Activated CD8-positive, alpha-beta memory T cell treated with anti-CD3 and anti-CD28 coated beads for 1 hour (primary cell): ENCODE results near the gene SLC35B4.

Source experiments
- DNase-seq, 2 donors: peaks; one replicate each; pipeline ENCODE4 v3.0.0-alpha.2; 2020; ENCODE audit warnings: low read depth in 1 of 2; ENCODE audit errors: extremely low read depth in 1 of 2

SLC35B4 gene

GRCh38 chr7:134316539-134317344, at the start of gene SLC35B4:
Gene SLC35B4, minus strand, starts transcription at chr7:134316930. Its CDS starts 179 bp downstream, at chr7:134316751.
- DNase-seq, result peak; percentile 83 to 89

GRCh38 chr7:134366481-134366880, 49.8 kb upstream of the SLC35B4 start:
- no peak for DNase-seq

- no peak for DNase-seq
Observed at GRCh38 chr7:134365341-134366054, 48.8 kb upstream of the SLC35B4 start.

GRCh38 chr7:134364619-134365037, 47.9 kb upstream of the SLC35B4 start:
- no peak for DNase-seq

GRCh38 chr7:134362587-134363483, 46.1 kb upstream of the SLC35B4 start:
- no peak for DNase-seq

GRCh38 chr7:134359787-134360432, 43.2 kb upstream of the SLC35B4 start:
- DNase-seq, result no peak

- no peak for DNase-seq
Observed at GRCh38 chr7:134357486-134357885, 40.8 kb upstream of the SLC35B4 start.

GRCh38 chr7:134356421-134356936, 39.7 kb upstream of the SLC35B4 start:
- no peak for DNase-seq

GRCh38 chr7:134355927-134356326, 39.2 kb upstream of the SLC35B4 start:
- no peak for DNase-seq

GRCh38 chr7:134355004-134355525, 38.3 kb upstream of the SLC35B4 start:
- DNase-seq, result no peak

- no peak for DNase-seq
Observed at GRCh38 chr7:134353411-134353810, 36.7 kb upstream of the SLC35B4 start.

- no peak for DNase-seq
Observed at GRCh38 chr7:134351424-134351823, 34.7 kb upstream of the SLC35B4 start.

- DNase-seq, result no peak
Observed at GRCh38 chr7:134350709-134351108, 34.0 kb upstream of the SLC35B4 start.

- no peak for DNase-seq
Observed at GRCh38 chr7:134347567-134347966, 30.8 kb upstream of the SLC35B4 start.

GRCh38 chr7:134343796-134344195, 27.1 kb upstream of the SLC35B4 start:
- no peak for DNase-seq

- no peak for DNase-seq
Observed at GRCh38 chr7:134343136-134343535, 26.4 kb upstream of the SLC35B4 start.

- DNase-seq, result no peak
Observed at GRCh38 chr7:134339475-134339874, 22.7 kb upstream of the SLC35B4 start.

GRCh38 chr7:134337980-134338379, 21.2 kb upstream of the SLC35B4 start:
- DNase-seq, result no peak

GRCh38 chr7:134334408-134334807, 17.7 kb upstream of the SLC35B4 start:
- DNase-seq, result no peak

- DNase-seq, result no peak
Observed at GRCh38 chr7:134333943-134334342, 17.2 kb upstream of the SLC35B4 start.
